Duodenal mucosa (tissue), 2 donors: Measurements from ENCODE around the gene METTL4.
"Not testable (repeated sequence)": the region's sequence is repeated elsewhere in the genome, so short reads cannot be mapped to it uniquely, and the experiment has no call there.

ENCODE experiments used
- H3K27ac ChIP-seq: one replicate; pipeline ENCODE4 v1.7.0; 2013; ENCODE audit warnings: low read depth, low read length
- H3K27me3 ChIP-seq, 2 donors: one replicate each; pipeline ENCODE4 v1.7.0; 2013; ENCODE audit warnings: low read length in 2 of 2, control low read depth in 1 of 2; ENCODE audit not compliant: insufficient read depth in 2 of 2, control insufficient read depth in 1 of 2
- H3K36me3 ChIP-seq, 2 donors: one replicate each; pipeline ENCODE4 v1.7.0; 2013; ENCODE audit warnings: low read length in 2 of 2, control low read depth in 1 of 2; ENCODE audit not compliant: insufficient read depth in 2 of 2, control insufficient read depth in 1 of 2
- H3K4me1 ChIP-seq, 2 donors: one replicate each; pipeline ENCODE4 v1.7.0; 2013; ENCODE audit warnings: low read length in 2 of 2, control low read depth in 1 of 2; ENCODE audit not compliant: insufficient read depth in 2 of 2, control insufficient read depth in 1 of 2
- H3K4me3 ChIP-seq, 2 donors: one replicate each; pipeline ENCODE4 v1.7.0; 2013; ENCODE audit warnings: low read length in 2 of 2, low read depth in 1 of 2
- H3K9ac ChIP-seq, 2 donors: one replicate each; pipeline ENCODE4 v1.7.0; 2013; ENCODE audit warnings: low read length in 2 of 2, low read depth in 1 of 2
- H3K9me3 ChIP-seq, 2 donors: one replicate each; pipeline ENCODE4 v1.7.0; 2013; ENCODE audit warnings: low read length in 2 of 2, control low read depth in 1 of 2; ENCODE audit not compliant: control insufficient read depth in 1 of 2

Gene METTL4

GRCh38 chr18:2541925-2542563, 29.3 kb downstream of the METTL4 start:
- not testable (repeated sequence) for H3K9me3 ChIP-seq, H3K4me1 ChIP-seq, H3K27me3 ChIP-seq, H3K4me3 ChIP-seq, H3K9ac ChIP-seq, H3K27ac ChIP-seq
- H3K36me3 ChIP-seq, result peaks cover 0 to 14% of the 10 kb centered on the region in 2 donors

GRCh38 chr18:2540575-2540974, 30.7 kb downstream of the METTL4 start:
- Histone ChIP-seq H3K4me1 (no peaks in the 10 kb centered on the region), H3K4me3 (no peak overlapping the region), H3K27me3 (no peaks in the 10 kb centered on the region), H3K9me3 (no peaks in the 10 kb centered on the region), H3K36me3 (peaks cover 0 to 9% of the 10 kb centered on the region in 2 donors), H3K9ac (no peak overlapping the region), H3K27ac (no peak overlapping the region)

GRCh38 chr18:2538844-2539243, 32.5 kb downstream of the METTL4 start:
- H3K4me3 ChIP-seq, result no peak overlapping the region
- peaks cover 0 to 11% of the 10 kb centered on the region in 2 donors for H3K36me3 ChIP-seq
- no peaks in the 10 kb centered on the region for H3K4me1 ChIP-seq
- no peak overlapping the region for H3K9ac ChIP-seq
- no peak overlapping the region for H3K27ac ChIP-seq
- H3K27me3 ChIP-seq, result no peaks in the 10 kb centered on the region
- H3K9me3 ChIP-seq, result no peaks in the 10 kb centered on the region

- Histone ChIP-seq H3K9me3 (no peaks in the 10 kb centered on the region), H3K27ac (no peak overlapping the region), H3K27me3 (no peaks in the 10 kb centered on the region), H3K9ac (no peak overlapping the region), H3K4me3 (no peak overlapping the region), H3K4me1 (no peaks in the 10 kb centered on the region), H3K36me3 (peaks cover 0 to 5% of the 10 kb centered on the region in 2 donors)
Observed at GRCh38 chr18:2538236-2538635, 33.1 kb downstream of the METTL4 start.

- Histone ChIP-seq H3K27me3 (no peaks in the 10 kb centered on the region), H3K9ac (no peak overlapping the region), H3K4me3 (no peak overlapping the region), H3K27ac (no peak overlapping the region), H3K9me3 (no peaks in the 10 kb centered on the region), H3K36me3 (peaks cover 0 to 5% of the 10 kb centered on the region in 2 donors), H3K4me1 (no peaks in the 10 kb centered on the region)
Observed at GRCh38 chr18:2537296-2537695, 34.0 kb downstream of the METTL4 start.

- no peak overlapping the region for H3K4me3 ChIP-seq
- no peak overlapping the region for H3K27ac ChIP-seq
- no peaks in the 10 kb centered on the region for H3K4me1 ChIP-seq
- no peaks in the 10 kb centered on the region for H3K9me3 ChIP-seq
- peaks cover 0 to 5% of the 10 kb centered on the region in 2 donors for H3K36me3 ChIP-seq
- no peak overlapping the region for H3K9ac ChIP-seq
- H3K27me3 ChIP-seq, result no peaks in the 10 kb centered on the region
Observed at GRCh38 chr18:2536493-2536892, 34.8 kb downstream of the METTL4 start.

GRCh38 chr18:2536063-2536462, 35.2 kb downstream of the METTL4 start:
- H3K4me3 ChIP-seq, result no peak overlapping the region
- no peak overlapping the region for H3K9ac ChIP-seq
- no peaks in the 10 kb centered on the region for H3K27me3 ChIP-seq
- peaks cover 0 to 5% of the 10 kb centered on the region in 2 donors for H3K36me3 ChIP-seq
- no peaks in the 10 kb centered on the region for H3K9me3 ChIP-seq
- H3K4me1 ChIP-seq, result no peaks in the 10 kb centered on the region
- H3K27ac ChIP-seq, result no peak overlapping the region

GRCh38 chr18:2535419-2535910, 35.8 kb downstream of the METTL4 start:
- Histone ChIP-seq H3K27me3 (no peaks in the 10 kb centered on the region), H3K36me3 (peaks cover 0 to 5% of the 10 kb centered on the region in 2 donors), H3K9me3 (no peaks in the 10 kb centered on the region), H3K27ac (no peak overlapping the region), H3K4me3 (no peak overlapping the region), H3K9ac (no peak overlapping the region), H3K4me1 (no peaks in the 10 kb centered on the region)

- Histone ChIP-seq H3K27me3 (no peaks in the 10 kb centered on the region), H3K9ac (no peak overlapping the region), H3K4me1 (no peaks in the 10 kb centered on the region), H3K36me3 (peaks cover 0 to 5% of the 10 kb centered on the region in 2 donors), H3K27ac (no peak overlapping the region), H3K9me3 (no peaks in the 10 kb centered on the region), H3K4me3 (no peak overlapping the region)
Observed at GRCh38 chr18:2534906-2535305, 36.4 kb downstream of the METTL4 start.

- Histone ChIP-seq H3K27me3 (no peaks in the 10 kb centered on the region), H3K9ac (no peak overlapping the region), H3K4me3 (no peak overlapping the region), H3K4me1 (no peaks in the 10 kb centered on the region), H3K36me3 (peaks cover 0 to 2% of the 10 kb centered on the region in 2 donors), H3K9me3 (no peaks in the 10 kb centered on the region), H3K27ac (no peak overlapping the region)
Observed at GRCh38 chr18:2532797-2533196, 38.5 kb downstream of the METTL4 start.
